Left renal pelvis (tissue), 4 donors: ENCODE data around the gene IMMP1L. TPM values are rescaled to one million over a fixed set of nuclear protein-coding genes. Genes with fewer than 3 reads are reported as not detected.

Source experiments
- DNase-seq, 4 donors: peaks; one replicate each; pipeline ENCODE4 v3.0.0-alpha.2; 2013; ENCODE audit warnings: low read depth in 4 of 4, low spot score in 3 of 4
- polyA plus RNA-seq, 4 donors: library from polyadenylated mRNA; unstranded; fragments of 120-200 nt; gene quantifications; one replicate each; pipeline ENCODE4 v1.2.1, GENCODE V29; 2013; ENCODE audit not compliant: insufficient read length in 4 of 4

Gene IMMP1L
- polyA plus RNA-seq, 4 donors: 37.0 to 60.8 (median 54.7) TPM

- DNase-seq: no peak
These were observed 104.8 kb downstream of the IMMP1L start for GRCh38 chr11:31404614-31405013.

GRCh38 chr11:31397239-31397834, 112.1 kb downstream of the IMMP1L start:
- no peak for DNase-seq

DNA sequence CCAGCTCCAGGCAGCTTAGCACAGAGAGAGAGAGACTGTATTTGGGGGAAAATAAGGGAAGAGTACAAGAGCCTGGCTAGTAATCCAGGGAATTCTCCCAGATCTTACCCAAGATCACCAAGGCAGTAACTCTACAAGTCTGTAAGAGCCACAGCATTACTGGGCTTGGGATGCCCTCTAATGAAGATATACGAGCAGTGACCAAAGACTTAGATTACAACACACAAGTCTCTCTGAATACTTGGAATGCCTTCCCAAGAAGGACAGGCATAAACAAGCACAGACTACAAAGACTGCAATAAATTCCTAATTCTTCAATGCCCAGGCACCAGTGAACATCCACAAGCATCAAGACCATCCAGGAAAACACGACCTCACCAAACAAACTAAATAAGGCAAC, 122.0 kb downstream of the IMMP1L start:
- no peak for DNase-seq

DNA sequence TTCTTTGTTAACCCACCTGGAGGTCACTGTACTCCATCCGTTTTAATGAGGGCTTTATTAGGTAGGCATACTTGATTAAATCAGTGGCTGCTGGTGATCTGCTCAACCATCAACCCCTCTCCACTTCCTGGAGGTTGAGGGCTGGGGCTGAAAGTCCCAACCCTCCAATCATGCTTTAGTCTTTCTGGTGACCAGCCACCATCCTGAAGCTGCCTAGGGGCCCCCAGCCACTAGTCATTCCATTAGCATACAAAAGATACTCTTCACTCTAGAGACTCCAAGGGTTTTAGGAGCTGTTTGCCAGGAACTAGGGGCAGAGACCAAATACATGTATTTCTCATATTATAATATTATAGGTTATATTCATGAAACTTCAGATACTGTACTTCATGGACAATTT, 126.3 kb downstream of the IMMP1L start:
- DNase-seq: no peak

Other genes starting within 250 kb of the IMMP1L start
- 1 to 10 TPM in 3 of 4 donors, under 1 TPM in 1; 0.97 to 4.9 (median 4.5) TPM for gene DCDC1, start 139.9 kb downstream of the IMMP1L start, polyA plus RNA-seq
- 10 to 100 TPM; 17.6 to 28.5 (median 26.5) TPM for gene DNAJC24, start 139.8 kb downstream of the IMMP1L start, polyA plus RNA-seq
- 10 to 100 TPM; 24.6 to 35.1 (median 25.8) TPM for gene ELP4, start 145 bp upstream of the IMMP1L start, polyA plus RNA-seq